Endodermal cell (in vitro differentiated cells): Measurements from ENCODE around the gene LOXL3. TPM values are rescaled to one million over a fixed set of nuclear protein-coding genes. Genes with fewer than 3 reads are reported as not detected.

Experiments used
- DNase-seq: peaks from one replicate; pipeline ENCODE4 v3.0.0-alpha.2; 2017
- H3K27ac ChIP-seq: 2 replicates; pipeline ENCODE4 v1.5.1; 2013; ENCODE audit warnings: mild to moderate bottlenecking, low read depth, low read length, moderate library complexity
- H3K27me3 ChIP-seq: 2 replicates; pipeline ENCODE4 v1.6.1; 2013; ENCODE audit warnings: mild to moderate bottlenecking, low read length, moderate library complexity; ENCODE audit not compliant: insufficient read depth, control insufficient read depth, poor library complexity, severe bottlenecking
- H3K36me3 ChIP-seq: 2 replicates; pipeline ENCODE4 v1.7.0; 2013; ENCODE audit warnings: mild to moderate bottlenecking, low read length, moderate library complexity; ENCODE audit not compliant: control insufficient read depth, insufficient read depth
- H3K4me1 ChIP-seq: one replicate; pipeline ENCODE4 v1.7.0; 2013; ENCODE audit warnings: low read length; ENCODE audit not compliant: control insufficient read depth, insufficient read depth
- H3K4me3 ChIP-seq: 2 replicates; pipeline ENCODE4 v1.5.1; 2013; ENCODE audit warnings: mild to moderate bottlenecking, low read length, moderate library complexity
- H3K9ac ChIP-seq: 2 replicates; pipeline ENCODE4 v1.6.1; 2013; ENCODE audit warnings: mild to moderate bottlenecking, low read length, moderate library complexity; ENCODE audit not compliant: poor library complexity, severe bottlenecking; ENCODE audit errors: extremely low read depth
- H3K9me3 ChIP-seq: 2 replicates; pipeline ENCODE4 v1.6.1; 2013; ENCODE audit warnings: mild to moderate bottlenecking, low read length, moderate library complexity; ENCODE audit not compliant: control insufficient read depth
- H3K27ac Mint-ChIP-seq: 2 replicates; pipeline ENCODE4 v1.8.0; 2020; ENCODE audit warnings: mixed read lengths
- H3K27me3 Mint-ChIP-seq: 2 replicates; pipeline ENCODE4 v1.8.0; 2021; ENCODE audit warnings: mild to moderate bottlenecking, mixed read lengths; ENCODE audit not compliant: insufficient read depth
- H3K36me3 Mint-ChIP-seq: 2 replicates; pipeline ENCODE4 v1.8.0; 2020; ENCODE audit warnings: low read depth, mixed read lengths
- H3K4me1 Mint-ChIP-seq: 2 replicates; pipeline ENCODE4 v1.8.0; 2020; ENCODE audit warnings: mixed read lengths
- H3K4me3 Mint-ChIP-seq: 2 replicates; pipeline ENCODE4 v1.8.0; 2020; ENCODE audit warnings: mild to moderate bottlenecking, moderate library complexity, mixed read lengths
- H3K9me3 Mint-ChIP-seq: 2 replicates; pipeline ENCODE4 v1.8.0; 2020; ENCODE audit warnings: mild to moderate bottlenecking, mixed read lengths
- WGBS, 2 experiments: methylation state at CpG; one replicate each; pipeline versions ENCODE4 v1.1.5 to v1.1.7; 2013; ENCODE audit warnings: missing lambda C conversion rate in 2 of 2, mixed read lengths in 1 of 2; ENCODE audit not compliant: insufficient coverage in 1 of 2, insufficient read length in 1 of 2; 5-methylcytosine and 5-hydroxymethylcytosine counted together
- total RNA-seq, 2 donors: library from RNA; stranded (reverse); fragmentation: NEBNext Ultra II Directional in 1 of 2; extraction: Animal tissue kit (Norgen Biotek cat#: 25700) in 1 of 2; gene quantifications; 2 replicates in 1 of 2; 3 replicates in 1 of 2; pipeline ENCODE4 v1.2.1, GENCODE V29; 2021
- TF ChIP-seq, protein P1 (sequence below): fragments of 200-600 bp; sonication (generic); conservative IDR thresholded peaks from 2 replicates; pipeline ENCODE4 v1.5.0; 2021; ENCODE audit warnings: antibody characterized with exemption, mild to moderate bottlenecking

The LOXL3 gene
- total RNA-seq, 2 donors from 2014 or later: 5.4 to 7.6 TPM

GRCh38 chr2:74538881-74539339, 14.8 kb downstream of the LOXL3 start:
- Mint-ChIP-seq H3K27ac (no peak overlapping the region), H3K36me3 (peaks cover under 1% of the 10 kb centered on the region), H3K27me3 (peaks cover 2% of the 10 kb centered on the region), H3K4me1 (peaks cover 9% of the 10 kb centered on the region), H3K4me3 (no peak overlapping the region), H3K9me3 (no peaks in the 10 kb centered on the region)
- TF ChIP-seq, protein P1, sequence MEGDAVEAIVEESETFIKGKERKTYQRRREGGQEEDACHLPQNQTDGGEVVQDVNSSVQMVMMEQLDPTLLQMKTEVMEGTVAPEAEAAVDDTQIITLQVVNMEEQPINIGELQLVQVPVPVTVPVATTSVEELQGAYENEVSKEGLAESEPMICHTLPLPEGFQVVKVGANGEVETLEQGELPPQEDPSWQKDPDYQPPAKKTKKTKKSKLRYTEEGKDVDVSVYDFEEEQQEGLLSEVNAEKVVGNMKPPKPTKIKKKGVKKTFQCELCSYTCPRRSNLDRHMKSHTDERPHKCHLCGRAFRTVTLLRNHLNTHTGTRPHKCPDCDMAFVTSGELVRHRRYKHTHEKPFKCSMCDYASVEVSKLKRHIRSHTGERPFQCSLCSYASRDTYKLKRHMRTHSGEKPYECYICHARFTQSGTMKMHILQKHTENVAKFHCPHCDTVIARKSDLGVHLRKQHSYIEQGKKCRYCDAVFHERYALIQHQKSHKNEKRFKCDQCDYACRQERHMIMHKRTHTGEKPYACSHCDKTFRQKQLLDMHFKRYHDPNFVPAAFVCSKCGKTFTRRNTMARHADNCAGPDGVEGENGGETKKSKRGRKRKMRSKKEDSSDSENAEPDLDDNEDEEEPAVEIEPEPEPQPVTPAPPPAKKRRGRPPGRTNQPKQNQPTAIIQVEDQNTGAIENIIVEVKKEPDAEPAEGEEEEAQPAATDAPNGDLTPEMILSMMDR: no peak
- no peaks in the 10 kb centered on the region for H3K4me1 ChIP-seq
- H3K9me3 ChIP-seq: no peaks in the 10 kb centered on the region
- no peak overlapping the region for H3K9ac ChIP-seq
- H3K4me3 ChIP-seq: no peak overlapping the region
- WGBS, 2 experiments: 93 to 94% methylated on average over 4 to 7 of the region's 7 CpGs
- H3K36me3 ChIP-seq: no peaks in the 10 kb centered on the region
- no peak overlapping the region for H3K27ac ChIP-seq
- no peaks in the 10 kb centered on the region for H3K27me3 ChIP-seq
- DNase-seq: no peak

- Histone ChIP-seq H3K4me3 (no peak overlapping the region), H3K27me3 (no peaks in the 10 kb centered on the region), H3K9ac (no peak overlapping the region), H3K4me1 (no peaks in the 10 kb centered on the region), H3K9me3 (no peaks in the 10 kb centered on the region), H3K36me3 (peaks cover 5% of the 10 kb centered on the region), H3K27ac (no peak overlapping the region)
- Mint-ChIP-seq H3K4me1 (peaks cover 9% of the 10 kb centered on the region), H3K27ac (no peak overlapping the region), H3K27me3 (peaks cover 2% of the 10 kb centered on the region), H3K9me3 (no peaks in the 10 kb centered on the region), H3K36me3 (peaks cover 4% of the 10 kb centered on the region), H3K4me3 (no peak overlapping the region)
- TF ChIP-seq, protein P1: no peak
- 77 to 82% methylated on average over 4 of the region's 4 CpGs for WGBS, 2 experiments
- no peak for DNase-seq
These were observed 16.6 kb downstream of the LOXL3 start for GRCh38 chr2:74537140-74537539.

DNA sequence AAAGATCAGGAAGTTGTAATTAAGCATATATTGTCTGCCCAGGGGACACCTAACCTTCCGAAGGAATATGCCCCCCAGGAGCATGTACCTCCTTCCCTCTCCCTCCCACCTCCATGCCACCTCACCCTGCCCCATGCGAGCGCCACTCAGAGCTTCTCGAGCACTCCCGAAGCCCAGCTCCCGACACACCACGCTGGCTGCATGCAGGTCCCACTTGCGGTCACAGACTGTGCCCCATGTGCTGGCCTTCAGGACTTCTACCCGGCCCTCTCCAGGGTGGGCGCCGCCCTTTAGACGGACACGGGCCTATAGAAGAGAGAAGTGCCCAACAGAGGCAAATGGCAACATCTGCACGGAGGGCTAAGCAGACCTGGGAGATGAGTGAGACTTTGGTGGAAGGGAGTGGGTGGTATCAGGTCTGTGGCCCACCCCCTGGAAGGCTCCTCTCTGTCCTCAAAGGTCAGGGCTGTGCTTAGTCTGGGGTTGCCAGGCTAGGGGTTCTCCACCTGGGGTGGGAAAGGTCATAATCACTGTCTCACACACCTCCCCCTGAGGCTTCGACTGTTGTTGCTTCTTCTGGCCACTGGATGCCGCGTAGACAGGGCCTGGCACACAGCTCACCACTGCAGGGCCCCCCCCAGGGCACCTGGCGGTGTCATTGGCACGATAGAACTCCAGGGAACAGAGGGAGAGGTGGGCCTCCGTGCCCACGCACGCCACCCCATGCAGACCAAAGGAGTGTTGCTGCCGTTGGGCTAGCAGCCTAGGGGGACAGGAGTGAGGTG, 17.4 kb downstream of the LOXL3 start:
- no peaks in the 10 kb centered on the region for H3K4me1 ChIP-seq
- TF ChIP-seq, protein P1: no peak
- peaks cover 8% of the 10 kb centered on the region for H3K36me3 Mint-ChIP-seq

More for the DNA sequence above, 17.4 kb downstream of the LOXL3 start:
- 92 to 97% methylated on average over 16 to 23 of the region's 23 CpGs for WGBS, 2 experiments
- peaks cover 9% of the 10 kb centered on the region for H3K4me1 Mint-ChIP-seq
- no peak overlapping the region for H3K4me3 Mint-ChIP-seq
- Histone ChIP-seq H3K4me3 (no peak overlapping the region), H3K9ac (no peak overlapping the region), H3K27me3 (no peaks in the 10 kb centered on the region), H3K36me3 (peaks cover 9% of the 10 kb centered on the region), H3K27ac (no peak overlapping the region), H3K9me3 (no peaks in the 10 kb centered on the region)
- DNase-seq: no peak
- H3K27me3 Mint-ChIP-seq: peaks cover 2% of the 10 kb centered on the region
- no peaks in the 10 kb centered on the region for H3K9me3 Mint-ChIP-seq
- H3K27ac Mint-ChIP-seq: no peak overlapping the region
